Measurements from ENCODE around the gene PSMA3.

Gene PSMA3

DNA sequence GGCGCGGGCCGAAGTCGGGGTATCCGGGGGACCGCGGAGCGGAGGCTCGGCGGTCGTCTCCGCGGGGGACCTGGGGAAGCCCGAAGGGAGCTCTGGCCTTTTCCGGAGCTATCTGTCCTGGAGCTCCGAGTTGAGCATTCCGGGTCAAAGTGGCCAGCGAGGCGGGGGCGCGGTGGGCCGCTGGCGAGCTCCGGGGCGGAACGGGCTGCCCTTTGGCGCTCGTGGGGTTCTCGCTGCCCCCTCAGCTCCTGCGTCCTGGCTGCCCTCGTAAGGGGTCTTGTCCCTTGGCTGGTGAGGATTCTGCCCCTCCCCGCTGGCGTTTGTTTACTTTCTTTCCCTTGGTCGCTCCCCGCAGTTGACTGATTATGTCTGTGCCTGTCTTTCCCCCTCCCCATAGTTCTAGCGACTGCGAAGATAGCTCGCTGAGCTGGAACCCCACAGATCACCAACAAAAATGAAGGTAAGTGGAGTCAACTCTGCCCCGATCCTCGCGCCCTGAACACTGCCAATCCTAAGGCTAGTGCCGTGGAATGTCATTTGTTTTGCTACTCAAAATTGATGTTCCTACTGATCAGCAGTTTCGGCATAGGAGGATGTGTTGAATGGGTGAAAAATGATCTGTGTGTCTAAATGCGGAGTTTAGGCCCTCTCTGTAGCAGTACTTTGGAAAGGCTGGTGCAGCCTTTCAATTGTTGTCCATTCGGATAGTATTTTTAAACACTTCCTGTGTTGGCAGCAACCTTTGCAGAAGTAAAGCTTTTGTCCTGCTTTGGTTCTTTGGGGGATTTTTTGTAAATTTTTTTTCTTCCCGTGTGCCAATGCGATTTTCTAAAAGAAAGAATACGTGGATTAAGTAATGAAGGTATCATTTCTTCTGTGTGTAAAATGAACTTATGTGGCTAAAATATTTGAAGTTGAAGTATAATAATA, 55.0 kb downstream of the PSMA3 start:
- DNase-seq: no peak

DNA sequence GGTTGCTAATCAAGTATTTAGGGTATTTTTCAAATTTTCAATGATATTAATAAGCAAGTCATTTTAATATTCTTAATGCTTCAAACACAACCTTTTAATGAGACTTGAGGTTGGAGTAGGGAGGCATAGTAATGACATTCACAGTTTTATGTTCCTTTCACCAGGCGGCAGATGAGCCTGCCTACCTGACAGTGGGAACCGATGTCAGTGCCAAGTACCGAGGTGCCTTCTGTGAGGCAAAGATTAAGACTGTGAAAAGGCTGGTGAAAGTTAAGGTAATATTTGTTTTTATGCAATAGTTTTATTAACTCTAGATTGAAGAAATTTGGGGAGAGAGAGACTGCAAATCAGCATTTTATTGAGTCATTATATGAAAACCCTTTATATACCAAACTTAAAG, 56.8 kb downstream of the PSMA3 start:
- no peak for DNase-seq

DNA sequence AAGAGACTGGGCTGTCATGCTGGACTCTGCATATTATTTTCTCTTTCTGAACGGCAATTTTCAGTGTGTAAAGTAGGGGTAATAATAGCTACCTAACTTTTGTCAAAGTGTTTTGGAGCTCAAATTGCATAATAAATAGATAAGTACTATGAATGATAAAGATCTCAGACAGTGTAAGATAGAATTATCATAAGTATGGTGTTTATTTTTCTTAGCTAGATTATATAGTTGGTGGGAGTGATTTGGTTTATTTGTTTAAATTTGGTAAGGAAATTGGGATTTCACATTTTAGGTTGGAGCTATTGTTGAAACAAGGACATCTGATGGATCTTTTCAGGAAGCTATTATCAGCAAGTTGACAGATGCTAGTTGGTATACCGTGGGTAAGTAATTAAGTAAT, 61.1 kb downstream of the PSMA3 start:
- DNase-seq: no peak

DNA sequence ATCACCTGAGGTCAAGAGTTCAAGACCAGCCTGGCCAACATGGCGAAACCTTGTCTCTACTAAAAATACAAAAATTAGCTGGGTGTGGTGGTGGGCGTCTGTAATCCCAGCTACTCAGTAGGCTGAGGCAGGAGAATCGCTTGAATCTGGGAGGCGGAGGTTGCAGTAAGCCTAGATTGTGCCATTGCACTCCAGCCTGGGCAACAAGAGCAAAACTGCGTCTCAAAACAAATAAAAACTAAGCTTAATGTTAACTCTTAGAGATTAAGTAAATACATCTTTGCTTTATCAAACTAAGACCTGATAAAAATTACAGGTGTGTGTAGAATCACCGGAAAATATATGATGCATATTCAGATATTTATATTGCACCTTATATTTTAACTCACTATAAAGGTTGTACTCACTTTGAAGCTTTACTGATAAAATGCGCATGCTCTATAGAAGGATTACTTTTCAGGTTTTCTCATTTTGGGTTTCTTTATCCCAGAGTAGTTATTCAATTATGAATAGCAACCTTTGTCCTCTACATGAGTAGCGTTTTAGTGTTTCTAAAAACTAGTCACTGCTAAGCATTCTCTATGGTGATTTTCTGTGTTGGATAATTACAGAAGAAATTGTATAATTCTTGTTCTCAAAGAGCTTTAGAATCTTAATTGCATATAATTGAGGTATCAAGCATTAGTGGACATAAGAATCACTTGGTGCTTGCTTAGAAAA, 63.1 kb downstream of the PSMA3 start:
- no peak for DNase-seq

DNA sequence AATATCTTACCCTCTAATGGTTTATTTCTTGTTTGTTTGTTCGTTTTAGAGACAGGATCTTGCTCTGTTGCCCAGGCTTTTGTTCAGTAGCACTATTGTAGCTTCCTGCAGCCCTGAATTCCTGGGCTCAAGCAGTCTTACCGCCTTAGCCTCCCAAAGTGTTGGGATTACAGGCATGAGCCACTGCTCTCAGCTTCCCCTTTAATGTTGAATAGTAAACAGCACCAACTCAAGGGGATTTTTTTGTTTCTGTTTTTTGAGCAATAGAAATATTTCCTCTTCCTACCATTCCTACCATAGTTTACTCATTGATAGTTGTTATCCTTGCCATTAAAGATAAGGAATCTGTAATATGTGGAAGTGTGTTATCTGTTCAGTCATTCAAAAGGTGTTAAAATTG, 64.4 kb downstream of the PSMA3 start:
- no peak for DNase-seq

DNA sequence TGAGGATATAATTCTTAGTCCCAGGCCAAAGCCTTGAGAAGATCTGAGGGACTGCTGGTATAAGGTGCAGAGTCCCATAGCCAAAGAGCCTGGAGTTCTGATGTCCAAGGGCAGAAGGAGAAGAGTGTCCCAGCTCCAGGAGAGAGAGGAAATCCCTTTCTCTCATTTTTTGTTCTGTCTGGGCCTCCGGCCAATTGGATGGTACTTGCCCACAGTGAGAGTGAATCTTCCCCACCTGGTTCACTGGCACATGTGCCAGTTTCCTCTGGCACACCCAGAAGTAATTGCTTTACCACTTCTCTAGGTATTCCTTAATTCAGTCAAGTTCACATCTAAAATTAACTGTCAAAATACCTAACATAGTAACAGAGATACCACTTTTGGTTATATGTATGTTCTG, 69.1 kb downstream of the PSMA3 start:
- no peak for DNase-seq

DNA sequence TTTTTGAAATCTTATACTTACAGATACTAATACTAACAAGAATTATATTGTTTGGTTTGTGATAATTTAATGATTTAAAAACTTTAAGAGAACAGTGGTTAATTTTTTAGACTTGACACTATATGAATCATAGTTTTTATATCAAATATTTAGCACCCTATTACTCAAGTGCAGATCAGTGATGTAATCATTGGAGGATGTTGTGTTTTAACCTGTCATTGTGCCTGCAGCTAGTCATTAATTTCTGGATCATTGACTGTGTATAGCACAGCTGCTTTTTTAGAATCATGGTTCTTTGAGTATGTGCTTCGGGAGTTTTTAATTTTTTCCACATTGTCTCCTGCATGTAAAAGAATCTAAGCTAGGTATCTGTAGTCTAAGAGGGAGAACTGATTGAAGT, 71.0 kb downstream of the PSMA3 start:
- DNase-seq: no peak

All from NCI-H1105 (cell line).